GM13976 (cell line): ENCODE results near the gene UBTD1.

Source experiments
- DNase-seq: peaks from one replicate; pipeline ENCODE4 v3.0.0; 2012; ENCODE audit warnings: low spot score
- in situ Hi-C: fragments of 300-500 bp; cut with MboI; formaldehyde crosslinking; loops from one replicate; pipeline ENCODE4 v1.12.0; 2022; ENCODE audit warnings: low sequenced_read_pairs, mixed read lengths, inconsistent platforms; ENCODE audit not compliant: unreplicated experiment
- TF ChIP-seq, protein P1 (sequence below): IDR thresholded peaks from 2 replicates; pipeline ENCODE4 v1.5.1; 2012; ENCODE audit warnings: borderline replicate concordance, mild to moderate bottlenecking; ENCODE audit not compliant: insufficient read depth; ENCODE audit errors: extremely low read depth, missing control alignments, control extremely low read depth

UBTD1 gene

DNA sequence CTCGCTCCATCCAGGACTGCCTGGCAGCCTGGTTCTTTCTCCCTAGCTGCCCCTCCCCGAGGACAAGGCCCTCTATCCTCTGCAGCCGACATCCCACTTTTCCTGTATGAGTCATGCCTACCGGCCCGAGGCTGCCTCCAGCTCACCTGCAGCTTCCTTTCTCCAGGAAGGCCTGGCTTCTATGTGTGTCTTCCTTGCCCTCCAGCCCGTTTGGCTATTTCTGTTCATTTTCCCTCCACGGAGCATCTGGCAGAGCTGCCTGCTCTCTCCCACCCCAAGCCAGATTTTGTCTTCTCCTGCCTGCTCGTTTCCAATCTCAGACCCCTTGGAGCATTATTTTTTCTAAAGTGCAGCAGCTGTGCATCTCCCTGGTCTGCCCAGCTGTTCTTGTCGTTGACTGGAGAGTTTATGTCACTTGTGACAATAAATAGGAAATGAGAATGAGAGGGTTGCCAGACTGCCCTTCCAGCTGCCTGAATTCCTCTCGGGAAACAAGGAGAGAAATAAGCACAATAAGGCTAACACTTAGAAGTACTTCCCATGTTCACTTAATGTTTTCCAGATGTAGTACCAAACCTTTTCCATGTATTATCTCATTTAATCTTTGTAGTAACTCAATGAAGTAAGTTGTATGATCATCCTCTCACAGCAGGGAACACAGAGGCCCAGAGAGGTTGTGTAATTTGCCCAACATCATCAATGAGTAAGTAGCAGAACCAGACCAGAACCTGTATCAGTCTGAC, 19.7 kb downstream of the UBTD1 start:
- in situ Hi-C loops = no loop called here
- TF ChIP-seq, protein P1, sequence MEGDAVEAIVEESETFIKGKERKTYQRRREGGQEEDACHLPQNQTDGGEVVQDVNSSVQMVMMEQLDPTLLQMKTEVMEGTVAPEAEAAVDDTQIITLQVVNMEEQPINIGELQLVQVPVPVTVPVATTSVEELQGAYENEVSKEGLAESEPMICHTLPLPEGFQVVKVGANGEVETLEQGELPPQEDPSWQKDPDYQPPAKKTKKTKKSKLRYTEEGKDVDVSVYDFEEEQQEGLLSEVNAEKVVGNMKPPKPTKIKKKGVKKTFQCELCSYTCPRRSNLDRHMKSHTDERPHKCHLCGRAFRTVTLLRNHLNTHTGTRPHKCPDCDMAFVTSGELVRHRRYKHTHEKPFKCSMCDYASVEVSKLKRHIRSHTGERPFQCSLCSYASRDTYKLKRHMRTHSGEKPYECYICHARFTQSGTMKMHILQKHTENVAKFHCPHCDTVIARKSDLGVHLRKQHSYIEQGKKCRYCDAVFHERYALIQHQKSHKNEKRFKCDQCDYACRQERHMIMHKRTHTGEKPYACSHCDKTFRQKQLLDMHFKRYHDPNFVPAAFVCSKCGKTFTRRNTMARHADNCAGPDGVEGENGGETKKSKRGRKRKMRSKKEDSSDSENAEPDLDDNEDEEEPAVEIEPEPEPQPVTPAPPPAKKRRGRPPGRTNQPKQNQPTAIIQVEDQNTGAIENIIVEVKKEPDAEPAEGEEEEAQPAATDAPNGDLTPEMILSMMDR = no peak
- no peak for DNase-seq

DNA sequence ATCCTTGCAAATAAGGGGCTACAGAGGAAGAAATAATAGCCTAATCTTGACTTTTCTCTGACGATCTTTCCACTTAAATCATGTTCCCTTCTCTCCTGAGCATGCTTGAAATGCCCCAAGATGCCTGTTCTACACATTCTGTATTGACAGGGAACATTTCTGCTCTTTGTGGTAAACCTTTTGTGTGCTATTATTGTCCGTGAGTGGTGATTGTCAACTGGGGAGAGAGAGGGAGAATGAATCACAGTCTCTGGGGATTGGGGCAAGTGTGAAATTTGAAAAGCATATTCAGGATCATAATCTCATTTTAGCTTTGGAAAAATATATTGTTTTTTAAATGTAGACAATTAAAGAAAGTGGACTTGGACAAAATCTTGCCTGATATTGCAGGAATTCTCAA, 20.6 kb downstream of the UBTD1 start:
- TF ChIP-seq, protein P1 = no peak
- no peak for DNase-seq
- in situ Hi-C loops = no loop called here

DNA sequence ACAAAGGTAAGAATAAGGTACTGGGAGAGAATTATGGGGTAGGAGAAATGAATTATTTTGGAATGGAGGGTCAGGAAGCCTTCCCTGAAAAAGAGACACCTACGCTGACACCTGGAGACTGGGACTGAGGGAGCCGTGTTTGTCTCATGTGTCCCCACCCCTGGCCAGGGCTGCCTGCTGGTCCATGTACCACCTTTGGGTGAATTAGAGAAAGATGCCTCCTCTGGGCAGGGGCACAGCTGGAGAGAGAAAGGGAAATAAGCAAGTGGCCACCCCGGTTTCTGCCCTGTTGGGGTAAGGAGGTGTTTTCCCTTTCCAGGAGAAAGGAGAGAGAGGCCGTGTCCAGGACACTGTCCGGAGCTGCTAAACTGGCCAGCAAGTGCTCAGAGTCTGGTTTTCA, 21.8 kb downstream of the UBTD1 start:
- no peak for DNase-seq
- TF ChIP-seq, protein P1 = no peak
- in situ Hi-C loops = no loop called here

DNA sequence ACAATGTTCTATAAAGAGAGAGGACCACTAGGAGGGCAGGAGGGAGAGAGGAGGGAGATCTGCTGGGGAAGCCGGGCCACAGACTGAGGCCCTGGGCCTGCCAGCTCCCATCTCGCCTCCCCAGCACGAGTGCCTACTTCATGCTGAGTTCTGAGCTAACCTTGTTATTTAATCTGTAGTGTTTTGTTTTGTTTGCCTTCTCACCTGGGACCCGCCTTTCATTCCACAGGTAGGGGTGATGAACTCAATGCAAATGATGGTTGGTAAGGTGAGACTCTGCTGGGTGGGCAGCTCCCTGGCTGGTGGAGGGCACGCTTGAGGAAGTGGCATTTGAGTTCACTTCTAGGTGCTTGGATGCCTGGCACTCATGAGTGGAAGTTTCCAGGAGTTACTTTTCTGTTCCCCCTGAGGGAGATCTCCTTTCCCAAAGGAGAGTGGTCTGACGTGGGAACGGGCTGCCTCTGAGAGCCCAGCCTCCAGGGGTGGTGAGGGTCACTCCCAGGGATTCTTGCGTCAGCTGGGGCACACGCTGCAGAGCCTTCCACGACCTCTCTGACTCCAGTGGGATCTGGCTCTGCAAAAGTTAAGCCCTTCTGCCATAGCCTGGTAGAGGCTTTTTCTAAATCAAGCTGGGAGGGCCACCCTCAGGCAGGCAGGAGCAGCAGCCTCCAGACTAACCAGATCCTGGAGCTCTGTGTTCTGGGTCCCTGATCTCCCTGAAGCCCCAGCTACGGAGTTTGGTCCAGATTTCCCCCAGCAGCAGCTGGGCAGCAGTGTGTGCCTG, 22.4 kb downstream of the UBTD1 start:
- no peak for DNase-seq
- in situ Hi-C loops = no loop called here
- TF ChIP-seq, protein P1 = no peak

DNA sequence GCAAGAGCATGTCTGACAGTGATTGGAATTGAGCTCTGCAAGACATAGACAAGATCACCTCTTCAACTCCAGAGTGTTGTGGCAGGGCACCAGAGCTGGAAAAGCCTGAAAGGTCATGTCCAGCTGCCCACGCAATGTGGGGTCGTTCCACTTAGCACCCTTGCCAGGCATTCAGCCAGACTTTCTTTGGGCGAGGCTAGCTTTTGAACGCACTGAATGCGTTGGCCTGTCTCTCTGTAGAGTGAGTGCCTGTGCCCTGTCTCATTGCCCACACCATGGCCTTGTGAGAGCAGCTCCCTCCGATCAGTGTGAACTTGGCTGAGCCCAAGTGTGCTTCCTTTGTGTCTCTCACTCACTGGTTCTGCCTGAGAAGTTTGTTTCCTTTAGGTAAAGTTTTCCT, 23.3 kb downstream of the UBTD1 start:
- TF ChIP-seq, protein P1 = no peak
- in situ Hi-C loops = no loop called here
- no peak for DNase-seq

DNA sequence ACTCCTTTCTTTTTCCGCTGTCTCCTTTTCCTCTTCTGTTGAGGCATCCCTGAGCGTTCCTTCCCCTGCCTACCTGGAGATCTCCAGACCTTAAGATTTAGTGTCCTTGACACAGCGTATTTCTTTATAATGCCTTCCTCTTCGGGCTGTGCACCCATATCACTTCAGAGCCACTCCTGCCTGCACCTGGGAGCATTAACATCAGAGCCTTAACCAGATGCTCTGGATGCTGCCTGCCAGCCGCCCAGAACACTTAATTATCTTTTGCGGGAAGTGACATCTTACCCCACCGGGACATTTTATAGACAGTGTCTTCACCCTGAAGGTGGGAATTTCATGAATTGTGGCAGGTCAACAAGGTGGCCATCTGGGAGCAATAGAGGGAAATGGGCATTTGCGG, 24.2 kb downstream of the UBTD1 start:
- in situ Hi-C loops = no loop called here
- no peak for DNase-seq
- TF ChIP-seq, protein P1 = no peak
